Measurements from ENCODE around the gene HINT3. TPM values are rescaled to one million over a fixed set of nuclear protein-coding genes. Genes with fewer than 3 reads are reported as not detected.

The HINT3 gene
- total RNA-seq, result 8.4 and 12.7 TPM in 2 replicates

DNA sequence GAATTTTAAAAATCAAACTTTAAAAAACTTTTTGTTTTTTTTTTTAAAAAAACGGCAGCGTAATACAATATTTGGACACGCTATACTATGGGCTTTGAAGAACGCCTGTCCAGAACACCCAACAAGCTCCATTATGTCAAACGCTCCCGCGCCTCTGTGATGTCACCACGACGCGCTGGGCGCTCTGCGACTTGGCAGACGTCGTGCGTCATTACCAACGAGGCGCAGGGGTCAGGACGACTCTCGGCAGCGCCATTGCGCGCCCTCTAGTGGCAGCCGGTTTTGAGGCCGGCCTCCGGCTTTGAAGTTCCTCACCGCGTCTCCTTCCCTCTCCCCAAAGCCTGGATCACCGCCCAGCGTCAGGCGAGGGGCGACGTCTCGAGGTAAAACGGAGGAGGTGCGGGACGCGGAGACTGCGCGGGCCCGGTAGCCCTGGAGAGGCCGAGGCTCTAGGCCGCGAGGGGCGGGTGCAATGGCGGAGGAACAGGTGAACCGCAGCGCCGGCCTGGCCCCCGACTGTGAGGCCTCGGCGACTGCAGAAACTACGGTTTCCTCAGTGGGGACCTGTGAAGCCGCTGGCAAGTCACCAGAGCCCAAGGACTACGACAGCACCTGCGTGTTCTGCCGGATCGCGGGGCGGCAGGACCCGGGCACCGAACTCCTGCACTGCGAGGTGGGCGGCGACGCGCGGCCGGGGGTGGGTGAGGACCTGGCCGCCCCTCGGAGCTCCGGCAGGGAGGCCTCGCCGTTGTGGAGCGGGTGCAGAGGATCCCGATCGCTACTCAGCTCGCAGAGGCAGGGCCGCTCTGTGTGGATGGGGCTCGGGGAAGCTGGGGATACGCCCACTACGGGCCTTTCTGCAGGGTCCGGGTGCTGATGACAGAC lies at the start of gene HINT3:
HINT3 (plus strand) TSS at position 265 of the 885 bp plus-strand sequence; CDS start at position 473, 208 bp downstream.

DNA sequence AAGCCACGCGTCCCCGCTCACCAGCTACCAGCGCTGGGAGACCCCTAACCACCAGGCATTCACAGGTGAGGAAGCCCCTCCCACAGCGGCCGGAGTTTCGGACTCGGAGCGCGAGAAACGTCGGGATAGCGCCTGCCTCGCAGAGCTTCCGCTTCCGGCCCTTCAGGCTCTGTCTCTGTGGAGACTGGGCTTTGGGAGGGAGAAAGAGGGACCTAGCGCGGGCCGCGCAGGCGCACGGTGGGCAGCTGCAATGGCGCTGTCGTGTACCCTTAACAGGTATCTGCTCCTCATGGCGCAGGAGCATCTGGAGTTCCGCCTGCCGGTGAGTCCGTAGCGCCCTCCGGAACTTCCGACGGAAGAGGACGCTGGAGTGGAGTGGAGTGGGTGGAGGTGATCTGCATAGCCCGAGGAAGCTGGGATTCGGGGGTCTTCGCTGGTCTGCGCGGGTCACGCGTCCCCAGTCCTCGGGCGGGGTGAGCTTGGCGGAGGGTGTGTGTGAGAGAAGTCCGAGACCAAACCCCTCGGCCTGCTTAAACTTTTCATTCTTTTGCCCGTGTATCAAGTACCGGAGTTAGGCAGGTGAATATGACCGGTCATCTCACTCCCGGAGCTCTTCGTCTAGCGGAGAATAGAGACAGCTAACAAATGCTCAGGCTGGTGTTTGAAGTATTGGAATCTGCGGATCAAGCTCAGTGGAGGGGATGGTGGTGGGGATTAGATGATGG lies 29.9 kb downstream of the HINT3 start, which contains the start of gene TRMT11:
TRMT11 (plus strand) TSS at position 240 of the 725 bp plus-strand sequence; CDS start at position 251, 11 bp downstream.

Other genes starting within 250 kb of the HINT3 start
- gene HEY2, start 207.1 kb upstream of the HINT3 start, total RNA-seq, result not detected in 2 replicates
- gene NCOA7, start 165.8 kb upstream of the HINT3 start, total RNA-seq, result 16.9 and 27.2 TPM in 2 replicates
- gene TRMT11, start 29.8 kb downstream of the HINT3 start, total RNA-seq, result 9.9 and 14.1 TPM in 2 replicates